Posterior cingulate gyrus (tissue), 11 donors: ENCODE measurements around the gene BPIFA1.

Experiments used
- DNase-seq, 10 donors: peaks; one replicate each; pipeline versions ENCODE4 v3.0.0 to v3.0.0-alpha.2; 2020 to 2021; ENCODE audit warnings: mixed read lengths in 3 of 10
- intact Hi-C: fragments of 100-400 bp; cut with DNase I; formaldehyde crosslinking; loops from one replicate; pipeline ENCODE4 v1.15.1; 2023

Gene BPIFA1

GRCh38 chr20:33239418-33239817 is 3.6 kb downstream of the BPIFA1 start:
- no peak for DNase-seq
- intact Hi-C loops: no loop called here

GRCh38 chr20:33239979-33240736 is 4.4 kb downstream of the BPIFA1 start:
- intact Hi-C loops: no loop called here
- no peak for DNase-seq

- intact Hi-C loops: no loop called here
- DNase-seq: no peak
Measured at GRCh38 chr20:33240923-33241322, 5.1 kb downstream of the BPIFA1 start.

- no peak for DNase-seq
- intact Hi-C loops: no loop called here
Measured at GRCh38 chr20:33242319-33243100, 6.7 kb downstream of the BPIFA1 start.

GRCh38 chr20:33246077-33246476 is 10.3 kb downstream of the BPIFA1 start:
- intact Hi-C loops: no loop called here

GRCh38 chr20:33249456-33249855 is 13.7 kb downstream of the BPIFA1 start:
- DNase-seq: no peak
- intact Hi-C loops: no loop called here

More at GRCh38 chr20:33246077-33246476, 10.3 kb downstream of the BPIFA1 start:
- DNase-seq: no peak

GRCh38 chr20:33250666-33251065 is 14.9 kb downstream of the BPIFA1 start:
- no peak for DNase-seq
- intact Hi-C loops: no loop called here

- intact Hi-C loops: no loop called here
- DNase-seq: no peak
Measured at GRCh38 chr20:33251496-33251895, 15.7 kb downstream of the BPIFA1 start.

- no peak for DNase-seq
- intact Hi-C loops: no loop called here
Measured at GRCh38 chr20:33252460-33252859, 16.7 kb downstream of the BPIFA1 start.

GRCh38 chr20:33255005-33255404 is 19.2 kb downstream of the BPIFA1 start:
- intact Hi-C loops: no loop called here
- no peak for DNase-seq

- no peak for DNase-seq
- intact Hi-C loops: no loop called here
Measured at GRCh38 chr20:33257237-33257636, 21.4 kb downstream of the BPIFA1 start.

GRCh38 chr20:33259371-33259770 is 23.6 kb downstream of the BPIFA1 start:
- DNase-seq: no peak
- intact Hi-C loops: no loop called here

- no peak for DNase-seq
- intact Hi-C loops: loop anchor here (5.0 kb wide), 1 partner anchor 36 kb away; no protein-coding TSS in a partner anchor
Measured at GRCh38 chr20:33261465-33261864, 25.7 kb downstream of the BPIFA1 start.

- peak in 6 of 10 donors; percentile 44 to 92 (median 54) for DNase-seq
- intact Hi-C loops: loop anchor here (5.0 kb wide), 1 partner anchor 35 kb away; no protein-coding TSS in a partner anchor
Measured at GRCh38 chr20:33262658-33263065, 26.9 kb downstream of the BPIFA1 start.

GRCh38 chr20:33263784-33264183 is 28.0 kb downstream of the BPIFA1 start:
- DNase-seq: peak in 1 of 10 donors; percentile 18
- intact Hi-C loops: loop anchor here (5.0 kb wide), 1 partner anchor 34 kb away; no protein-coding TSS in a partner anchor

GRCh38 chr20:33267701-33268100 is 31.9 kb downstream of the BPIFA1 start:
- intact Hi-C loops: no loop called here

GRCh38 chr20:33272155-33272873 is 36.5 kb downstream of the BPIFA1 start:
- peak in 1 of 10 donors; percentile 40 for DNase-seq

More at GRCh38 chr20:33267701-33268100, 31.9 kb downstream of the BPIFA1 start:
- DNase-seq: no peak

GRCh38 chr20:33273117-33273851 is 37.5 kb downstream of the BPIFA1 start:
- intact Hi-C loops: no loop called here
- DNase-seq: peak in 7 of 10 donors; percentile 27 to 91 (median 56)

More at GRCh38 chr20:33272155-33272873, 36.5 kb downstream of the BPIFA1 start:
- intact Hi-C loops: no loop called here

GRCh38 chr20:33275215-33275614 is 39.4 kb downstream of the BPIFA1 start:
- no peak for DNase-seq
- intact Hi-C loops: no loop called here

GRCh38 chr20:33275871-33276270 is 40.1 kb downstream of the BPIFA1 start:
- intact Hi-C loops: no loop called here
- DNase-seq: peak in 1 of 10 donors; percentile 61
